HEK293 (cell line): ENCODE measurements around the gene KRTAP1-1.

Experiments
- CTCF ChIA-PET: fragments of 350-600 bp; formaldehyde crosslinking; extraction: SDS; loops from one replicate; lab custom pipeline; 2021; ENCODE audit warnings: antibody characterized with exemption; lab: Yijun Ruan, JAX
- POLR2A ChIA-PET: fragments of 300-600 bp; formaldehyde crosslinking; extraction: SDS; loops from one replicate; lab custom pipeline; 2020; ENCODE audit warnings: antibody characterized with exemption, inconsistent platforms; lab: Yijun Ruan, JAX
- H3K27ac ChIP-seq: fragments of 200-500 bp; sonication (Bioruptor generic); 2 replicates; pipeline ENCODE4 v1.5.1; 2014; ENCODE audit warnings: low read depth, low read length, control low read depth, inconsistent platforms; ENCODE audit errors: extremely low read depth
- H3K36me3 ChIP-seq, 2 experiments: fragments of 200-500 bp in 1 of 2; sonication (Bioruptor generic) in 1 of 2; 1 replicate in 1 of 2; 2 replicates in 1 of 2; pipeline ENCODE4 v1.5.1; 2014 to 2017; ENCODE audit warnings: inconsistent platforms in 2 of 2, low read length in 2 of 2; ENCODE audit not compliant: control insufficient read depth in 2 of 2, insufficient read depth in 1 of 2
- H3K4me1 ChIP-seq: fragments of 200-500 bp; sonication (Bioruptor generic); 2 replicates; pipeline ENCODE4 v1.5.1; 2014; ENCODE audit warnings: mild to moderate bottlenecking, low read length, inconsistent platforms; ENCODE audit not compliant: control insufficient read depth, insufficient read depth
- H3K4me3 ChIP-seq: 2 replicates; pipeline ENCODE4 v1.5.1; 2011; ENCODE audit warnings: low read depth, mild to moderate bottlenecking, control low read depth, low read length, moderate library complexity
- H3K9me3 ChIP-seq: fragments of 200-500 bp; sonication (Bioruptor generic); 2 replicates; pipeline ENCODE4 v1.5.1; 2014; ENCODE audit warnings: low read depth, low read length, inconsistent platforms; ENCODE audit not compliant: control insufficient read depth, insufficient read depth
- GLIS2 ChIP-seq: fragments of 450-650 bp; formaldehyde crosslinking; IDR thresholded peaks from 2 replicates; pipeline ENCODE4 v1.5.1; 2016; ENCODE audit warnings: missing biosample characterization, missing genetic modification characterization
- PRDM1 ChIP-seq: fragments of 450-650 bp; formaldehyde crosslinking; IDR thresholded peaks from 2 replicates; pipeline ENCODE4; 2016; ENCODE audit warnings: missing biosample characterization, missing genetic modification characterization
- SP7 ChIP-seq: fragments of 450-650 bp; formaldehyde crosslinking; IDR thresholded peaks from 2 replicates; pipeline ENCODE4 v1.5.1; 2016; ENCODE audit warnings: missing biosample characterization, missing genetic modification characterization
- ZFHX2 ChIP-seq: fragments of 450-650 bp; formaldehyde crosslinking; conservative IDR thresholded peaks from 2 replicates; pipeline ENCODE4 v1.5.1; 2016; ENCODE audit warnings: missing biosample characterization, missing genetic modification characterization
- ZNF169 ChIP-seq: fragments of 450-650 bp; formaldehyde crosslinking; IDR thresholded peaks from 2 replicates; pipeline ENCODE4 v1.5.1; 2016; ENCODE audit warnings: missing biosample characterization, missing genetic modification characterization
- ZNF311 ChIP-seq: fragments of 450-650 bp; formaldehyde crosslinking; IDR thresholded peaks from 2 replicates; pipeline ENCODE4 v1.5.1; 2017; ENCODE audit warnings: missing biosample characterization, missing genetic modification characterization, borderline replicate concordance
- ZNF426 ChIP-seq: fragments of 450-650 bp; formaldehyde crosslinking; IDR thresholded peaks from 2 replicates; pipeline ENCODE4 v1.5.1; 2017; ENCODE audit warnings: missing biosample characterization, missing genetic modification characterization, mild to moderate bottlenecking, inconsistent platforms, moderate library complexity
- ZNF623 ChIP-seq: fragments of 450-650 bp; formaldehyde crosslinking; IDR thresholded peaks from 2 replicates; pipeline ENCODE4 v1.5.1; 2016; ENCODE audit warnings: missing biosample characterization, missing genetic modification characterization
- ZNF837 ChIP-seq: fragments of 450-650 bp; formaldehyde crosslinking; IDR thresholded peaks from 2 replicates; pipeline ENCODE4 v1.5.1; 2016; ENCODE audit warnings: missing biosample characterization, missing genetic modification characterization
- ZSCAN30 ChIP-seq: fragments of 450-650 bp; IDR thresholded peaks from 2 replicates; pipeline ENCODE4 v1.5.1; 2018; ENCODE audit warnings: missing biosample characterization, mild to moderate bottlenecking, missing genetic modification characterization, moderate library complexity
- TF ChIP-seq, protein P1 (sequence below): fragments of 450-650 bp; formaldehyde crosslinking; IDR thresholded peaks from 2 replicates; pipeline ENCODE4 v1.5.1; 2016; ENCODE audit warnings: missing biosample characterization, missing genetic modification characterization
- TF ChIP-seq, protein P2 (sequence below): fragments of 450-650 bp; formaldehyde crosslinking; IDR thresholded peaks from 2 replicates; pipeline ENCODE4 v1.5.1; 2016; ENCODE audit warnings: missing biosample characterization, missing genetic modification characterization
- TF ChIP-seq, protein P3 (sequence below): fragments of 450-650 bp; formaldehyde crosslinking; IDR thresholded peaks from 2 replicates; pipeline ENCODE4 v1.5.1; 2016; ENCODE audit warnings: missing biosample characterization, missing genetic modification characterization
- TF ChIP-seq, protein P4 (sequence below): fragments of 450-650 bp; formaldehyde crosslinking; IDR thresholded peaks from 2 replicates; pipeline ENCODE4 v1.5.1; 2016; ENCODE audit warnings: missing biosample characterization, missing genetic modification characterization, low read depth
- TF ChIP-seq, protein P5 (sequence below): fragments of 450-650 bp; formaldehyde crosslinking; IDR thresholded peaks from 2 replicates; pipeline ENCODE4 v1.5.1; 2016; ENCODE audit warnings: missing biosample characterization, missing genetic modification characterization
- TF ChIP-seq, protein P6 (sequence below): fragments of 450-650 bp; formaldehyde crosslinking; optimal IDR thresholded peaks from 2 replicates; pipeline ENCODE3; 2016; ENCODE audit warnings: missing biosample characterization, mild to moderate bottlenecking, missing genetic modification characterization
- TF ChIP-seq, protein P7 (sequence below): fragments of 450-650 bp; formaldehyde crosslinking; IDR thresholded peaks from 2 replicates; pipeline ENCODE4 v1.5.1; 2016; ENCODE audit warnings: missing biosample characterization, missing genetic modification characterization

KRTAP1-1 gene

DNA sequence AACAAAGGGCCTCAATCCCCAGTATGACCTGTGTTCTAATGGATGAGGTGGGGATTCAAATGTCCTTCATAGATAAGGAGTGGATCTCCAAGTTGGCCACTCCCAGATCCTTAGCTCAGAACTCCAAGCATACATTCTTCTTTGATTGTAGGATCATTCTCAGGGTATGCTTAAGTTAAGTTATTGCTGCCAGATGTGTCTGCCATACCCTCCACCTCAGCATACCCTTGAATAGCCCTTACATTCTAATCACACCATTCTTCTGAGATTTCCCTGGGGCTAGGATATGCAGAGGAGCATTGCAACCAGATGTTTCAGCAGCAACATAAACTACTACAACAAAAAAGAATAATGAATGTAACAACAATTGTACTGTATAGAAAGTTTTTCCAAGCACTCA is 26.0 kb upstream of the KRTAP1-1 start:
- ChIA-PET POLR2A (no interaction called here), CTCF (no interaction called here)
- Histone ChIP-seq H3K9me3 (no peaks in the 10 kb centered on the region), H3K27ac (no peak overlapping the region), H3K36me3 (no peaks in the 10 kb centered on the region), H3K4me3 (no peak overlapping the region), H3K4me1 (no peaks in the 10 kb centered on the region)
- TF ChIP-seq GLIS2 (tag by site-specific recombination) = no peak
- TF ChIP-seq, protein P1, sequence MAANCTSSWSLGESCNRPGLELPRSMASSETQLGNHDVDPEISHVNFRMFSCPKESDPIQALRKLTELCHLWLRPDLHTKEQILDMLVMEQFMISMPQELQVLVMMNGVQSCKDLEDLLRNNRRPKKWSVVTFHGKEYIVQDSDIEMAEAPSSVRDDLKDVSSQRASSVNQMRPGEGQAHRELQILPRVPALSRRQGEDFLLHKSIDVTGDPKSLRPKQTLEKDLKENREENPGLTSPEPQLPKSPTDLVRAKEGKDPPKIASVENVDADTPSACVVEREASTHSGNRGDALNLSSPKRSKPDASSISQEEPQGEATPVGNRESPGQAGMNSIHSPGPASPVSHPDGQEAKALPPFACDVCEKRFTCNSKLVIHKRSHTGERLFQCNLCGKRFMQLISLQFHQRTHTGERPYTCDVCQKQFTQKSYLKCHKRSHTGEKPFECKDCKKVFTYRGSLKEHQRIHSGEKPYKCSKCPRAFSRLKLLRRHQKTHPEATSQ (tag by site-specific recombination) = no peak
- TF ChIP-seq, protein P2, sequence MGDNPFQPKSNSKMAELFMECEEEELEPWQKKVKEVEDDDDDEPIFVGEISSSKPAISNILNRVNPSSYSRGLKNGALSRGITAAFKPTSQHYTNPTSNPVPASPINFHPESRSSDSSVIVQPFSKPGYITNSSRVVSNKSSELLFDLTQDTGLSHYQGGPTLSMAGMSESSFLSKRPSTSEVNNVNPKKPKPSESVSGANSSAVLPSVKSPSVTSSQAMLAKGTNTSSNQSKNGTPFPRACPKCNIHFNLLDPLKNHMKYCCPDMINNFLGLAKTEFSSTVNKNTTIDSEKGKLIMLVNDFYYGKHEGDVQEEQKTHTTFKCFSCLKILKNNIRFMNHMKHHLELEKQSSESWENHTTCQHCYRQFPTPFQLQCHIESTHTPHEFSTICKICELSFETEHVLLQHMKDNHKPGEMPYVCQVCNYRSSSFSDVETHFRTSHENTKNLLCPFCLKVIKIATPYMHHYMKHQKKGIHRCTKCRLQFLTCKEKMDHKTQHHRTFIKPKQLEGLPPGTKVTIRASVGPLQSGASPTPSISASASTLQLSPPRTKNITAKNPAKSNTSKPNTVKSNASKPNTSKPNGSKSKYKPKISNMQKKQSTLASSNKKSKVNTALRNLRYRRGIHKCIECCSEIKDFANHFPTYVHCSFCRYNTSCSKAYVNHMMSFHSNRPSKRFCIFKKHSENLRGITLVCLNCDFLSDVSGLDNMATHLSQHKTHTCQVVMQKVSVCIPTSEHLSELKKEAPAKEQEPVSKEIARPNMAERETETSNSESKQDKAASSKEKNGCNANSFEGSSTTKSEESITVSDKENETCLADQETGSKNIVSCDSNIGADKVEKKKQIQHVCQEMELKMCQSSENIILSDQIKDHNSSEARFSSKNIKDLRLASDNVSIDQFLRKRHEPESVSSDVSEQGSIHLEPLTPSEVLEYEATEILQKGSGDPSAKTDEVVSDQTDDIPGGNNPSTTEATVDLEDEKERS = no peak
- TF ChIP-seq, protein P3, sequence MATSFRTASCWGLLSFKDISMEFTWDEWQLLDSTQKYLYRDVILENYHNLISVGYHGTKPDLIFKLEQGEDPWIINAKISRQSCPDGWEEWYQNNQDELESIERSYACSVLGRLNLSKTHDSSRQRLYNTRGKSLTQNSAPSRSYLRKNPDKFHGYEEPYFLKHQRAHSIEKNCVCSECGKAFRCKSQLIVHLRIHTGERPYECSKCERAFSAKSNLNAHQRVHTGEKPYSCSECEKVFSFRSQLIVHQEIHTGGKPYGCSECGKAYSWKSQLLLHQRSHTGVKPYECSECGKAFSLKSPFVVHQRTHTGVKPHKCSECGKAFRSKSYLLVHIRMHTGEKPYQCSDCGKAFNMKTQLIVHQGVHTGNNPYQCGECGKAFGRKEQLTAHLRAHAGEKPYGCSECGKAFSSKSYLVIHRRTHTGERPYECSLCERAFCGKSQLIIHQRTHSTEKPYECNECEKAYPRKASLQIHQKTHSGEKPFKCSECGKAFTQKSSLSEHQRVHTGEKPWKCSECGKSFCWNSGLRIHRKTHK = no peak
- TF ChIP-seq, protein P4, sequence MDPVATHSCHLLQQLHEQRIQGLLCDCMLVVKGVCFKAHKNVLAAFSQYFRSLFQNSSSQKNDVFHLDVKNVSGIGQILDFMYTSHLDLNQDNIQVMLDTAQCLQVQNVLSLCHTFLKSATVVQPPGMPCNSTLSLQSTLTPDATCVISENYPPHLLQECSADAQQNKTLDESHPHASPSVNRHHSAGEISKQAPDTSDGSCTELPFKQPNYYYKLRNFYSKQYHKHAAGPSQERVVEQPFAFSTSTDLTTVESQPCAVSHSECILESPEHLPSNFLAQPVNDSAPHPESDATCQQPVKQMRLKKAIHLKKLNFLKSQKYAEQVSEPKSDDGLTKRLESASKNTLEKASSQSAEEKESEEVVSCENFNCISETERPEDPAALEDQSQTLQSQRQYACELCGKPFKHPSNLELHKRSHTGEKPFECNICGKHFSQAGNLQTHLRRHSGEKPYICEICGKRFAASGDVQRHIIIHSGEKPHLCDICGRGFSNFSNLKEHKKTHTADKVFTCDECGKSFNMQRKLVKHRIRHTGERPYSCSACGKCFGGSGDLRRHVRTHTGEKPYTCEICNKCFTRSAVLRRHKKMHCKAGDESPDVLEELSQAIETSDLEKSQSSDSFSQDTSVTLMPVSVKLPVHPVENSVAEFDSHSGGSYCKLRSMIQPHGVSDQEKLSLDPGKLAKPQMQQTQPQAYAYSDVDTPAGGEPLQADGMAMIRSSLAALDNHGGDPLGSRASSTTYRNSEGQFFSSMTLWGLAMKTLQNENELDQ (tag by site-specific recombination) = no peak
- no peak for TF ChIP-seq SP7 (tag by site-specific recombination)
- TF ChIP-seq ZNF426 = no peak

DNA sequence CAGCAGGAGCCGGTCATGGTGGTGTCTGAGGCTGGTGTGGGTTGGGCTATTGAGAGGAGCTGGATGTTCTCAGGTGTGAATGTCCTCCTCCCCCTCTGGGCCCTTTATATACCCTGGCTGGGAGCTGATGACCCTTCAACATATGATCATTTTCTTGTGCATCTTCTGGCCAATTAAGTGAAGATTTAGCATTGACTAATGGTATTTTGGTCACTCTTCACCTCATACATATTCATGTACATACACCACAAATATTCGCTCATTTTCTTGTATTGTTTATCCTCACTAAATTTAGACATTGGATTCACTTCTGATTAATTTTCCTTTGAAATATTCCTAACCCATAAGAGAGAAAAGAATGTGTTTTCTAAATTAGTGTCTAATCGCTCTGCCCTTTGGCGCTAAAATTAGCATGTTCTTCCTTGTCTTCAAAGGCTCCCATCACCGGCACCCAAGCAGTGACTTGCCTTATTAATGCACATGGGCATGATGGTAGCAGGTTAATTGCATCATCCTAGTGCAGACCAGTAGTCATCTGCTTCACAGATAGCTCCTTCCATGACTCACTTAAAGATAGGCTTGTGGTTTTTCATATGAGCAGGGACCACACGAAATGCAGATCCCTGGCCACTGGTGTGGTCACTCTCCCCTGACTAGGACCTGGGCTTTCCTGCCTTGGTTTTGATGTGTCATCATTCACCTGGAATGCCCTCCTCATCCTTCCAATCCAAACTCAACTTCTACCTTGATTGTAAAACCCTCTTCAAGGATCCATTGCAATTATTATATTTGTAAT is 24.8 kb upstream of the KRTAP1-1 start, which contains the start of gene KRTAP2-4:
KRTAP2-4 (minus strand) TSS at position 51 of the 796 bp plus-strand sequence; CDS start at position 17, 34 bp downstream.
- Histone ChIP-seq H3K36me3 (no peaks in the 10 kb centered on the region), H3K4me1 (no peaks in the 10 kb centered on the region), H3K4me3 (no peak within 1 kb of the TSS), H3K27ac (no peak within 1 kb of the TSS), H3K9me3 (no peaks in the 10 kb centered on the region)
- no peak for TF ChIP-seq ZNF169 (tag by site-specific recombination)
- TF ChIP-seq ZNF623 (tag by site-specific recombination) = no peak
- TF ChIP-seq PRDM1 (tag by site-specific recombination) = no peak
- TF ChIP-seq, protein P5, sequence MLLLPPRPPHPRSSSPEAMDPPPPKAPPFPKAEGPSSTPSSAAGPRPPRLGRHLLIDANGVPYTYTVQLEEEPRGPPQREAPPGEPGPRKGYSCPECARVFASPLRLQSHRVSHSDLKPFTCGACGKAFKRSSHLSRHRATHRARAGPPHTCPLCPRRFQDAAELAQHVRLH (tag by site-specific recombination) = no peak
- TF ChIP-seq, protein P6, sequence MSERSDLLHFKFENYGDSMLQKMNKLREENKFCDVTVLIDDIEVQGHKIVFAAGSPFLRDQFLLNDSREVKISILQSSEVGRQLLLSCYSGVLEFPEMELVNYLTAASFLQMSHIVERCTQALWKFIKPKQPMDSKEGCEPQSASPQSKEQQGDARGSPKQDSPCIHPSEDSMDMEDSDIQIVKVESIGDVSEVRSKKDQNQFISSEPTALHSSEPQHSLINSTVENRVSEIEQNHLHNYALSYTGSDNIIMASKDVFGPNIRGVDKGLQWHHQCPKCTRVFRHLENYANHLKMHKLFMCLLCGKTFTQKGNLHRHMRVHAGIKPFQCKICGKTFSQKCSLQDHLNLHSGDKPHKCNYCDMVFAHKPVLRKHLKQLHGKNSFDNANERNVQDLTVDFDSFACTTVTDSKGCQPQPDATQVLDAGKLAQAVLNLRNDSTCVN (tag by site-specific recombination) = no peak
- no peak for TF ChIP-seq ZSCAN30 (tag by site-specific recombination)
- TF ChIP-seq ZNF311 = no peak
- no peak for TF ChIP-seq ZFHX2
- no peak for TF ChIP-seq ZNF837
- TF ChIP-seq, protein P7, sequence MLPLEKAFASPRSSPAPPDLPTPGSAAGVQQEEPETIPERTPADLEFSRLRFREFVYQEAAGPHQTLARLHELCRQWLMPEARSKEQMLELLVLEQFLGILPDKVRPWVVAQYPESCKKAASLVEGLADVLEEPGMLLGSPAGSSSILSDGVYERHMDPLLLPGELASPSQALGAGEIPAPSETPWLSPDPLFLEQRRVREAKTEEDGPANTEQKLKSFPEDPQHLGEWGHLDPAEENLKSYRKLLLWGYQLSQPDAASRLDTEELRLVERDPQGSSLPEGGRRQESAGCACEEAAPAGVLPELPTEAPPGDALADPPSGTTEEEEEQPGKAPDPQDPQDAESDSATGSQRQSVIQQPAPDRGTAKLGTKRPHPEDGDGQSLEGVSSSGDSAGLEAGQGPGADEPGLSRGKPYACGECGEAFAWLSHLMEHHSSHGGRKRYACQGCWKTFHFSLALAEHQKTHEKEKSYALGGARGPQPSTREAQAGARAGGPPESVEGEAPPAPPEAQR (tag by site-specific recombination) = no peak
- POLR2A ChIA-PET = no interaction called here
- CTCF ChIA-PET = no interaction called here
